K562 (cell line): Measurements from ENCODE around the gene ABCF3. TPM values are rescaled to one million over a fixed set of nuclear protein-coding genes. Genes with fewer than 3 reads are reported as not detected.

Source experiments
- ATF2 ChIP-seq: sonication (generic); formaldehyde crosslinking; IDR thresholded peaks from 2 replicates; pipeline ENCODE4 v1.8.1; 2022; ENCODE audit warnings: missing genetic modification reagents
- ESRRB ChIP-seq: fragments of 250-450 bp; sonication (Bioruptor Pico); IDR thresholded peaks from 2 replicates; pipeline ENCODE4 v1.5.0; 2020; ENCODE audit warnings: mild to moderate bottlenecking, moderate library complexity, borderline replicate concordance
- LARP7 ChIP-seq: fragments of 450-650 bp; IDR thresholded peaks from 2 replicates; pipeline ENCODE4 v1.6.1; 2016
- PRMT5 ChIP-seq: sonication (generic); formaldehyde crosslinking; IDR thresholded peaks from 2 replicates; pipeline ENCODE4 v1.5.0; 2020; ENCODE audit warnings: missing genetic modification reagents
- RREB1 ChIP-seq: fragments of 250-450 bp; sonication (Bioruptor Pico); IDR thresholded peaks from 2 replicates; pipeline ENCODE4 v1.4.0; 2020
- ZNF197 ChIP-seq: fragments of 200-800 bp; sonication (Bioruptor generic); IDR thresholded peaks from 2 replicates; pipeline ENCODE4 v1.6.1; 2016; ENCODE audit warnings: low read depth, missing genetic modification characterization, missing compliant biosample characterization
- polyA plus RNA-seq, 8 experiments: library from polyadenylated mRNA; depleted of rRNA in 4 of 8; stranded (reverse) in 5 of 8; unstranded in 3 of 8; fragments of >200 nt; fragmentation: Nextera tagmentation in 2 of 8; fragmentation: Illumina TruSeq in 1 of 8; extraction: Ambion mirVana in 2 of 8; extraction: Trizol in 1 of 8; gene quantifications; 2 replicates each; pipeline versions ENCODE4 v1.2.1 to v1.2.3, GENCODE V29; 2011 to 2014; ENCODE audit warnings: inconsistent platforms in 1 of 8, missing spikeins in 1 of 8
- total RNA-seq, 7 experiments: library from RNA; depleted of rRNA in 6 of 7; stranded (reverse); fragments of >200 nt in 6 of 7; fragmentation: Illumina TruSeq in 2 of 7; extraction: Trizol in 2 of 7; gene quantifications; 2 replicates each; pipeline versions ENCODE4 v1.2.1 to v1.2.3, GENCODE V29; 2011 to 2021; ENCODE audit warnings: low replicate concordance in 1 of 7

ABCF3 gene
- total and polyA plus RNA-seq, 9 of the 15 experiments (the other 6 are each of a cell fraction or from before 2014, with no cell fraction given) = 6.7 to 77.9 (median 45.1) TPM

GRCh38 chr3:184222521-184222920, 36.5 kb downstream of the ABCF3 start (continued):
- TF ChIP-seq RREB1 (CRISPR knock-in tag) = no peak
- TF ChIP-seq ZNF197 (CRISPR knock-in tag) = no peak
- no peak for TF ChIP-seq PRMT5 (CRISPR knock-in tag)
- TF ChIP-seq ATF2 (CRISPR knock-in tag) = no peak
- TF ChIP-seq ESRRB (CRISPR knock-in tag) = no peak
- no peak for TF ChIP-seq LARP7
- TF ChIP-seq, all 486 proteins: peak for 0
